ENCODE results near the gene SSUH2. TPM values are rescaled to one million over a fixed set of nuclear protein-coding genes. Genes with fewer than 3 reads are reported as not detected.

Gene SSUH2
- total RNA-seq, 1 donor: not detected

DNA sequence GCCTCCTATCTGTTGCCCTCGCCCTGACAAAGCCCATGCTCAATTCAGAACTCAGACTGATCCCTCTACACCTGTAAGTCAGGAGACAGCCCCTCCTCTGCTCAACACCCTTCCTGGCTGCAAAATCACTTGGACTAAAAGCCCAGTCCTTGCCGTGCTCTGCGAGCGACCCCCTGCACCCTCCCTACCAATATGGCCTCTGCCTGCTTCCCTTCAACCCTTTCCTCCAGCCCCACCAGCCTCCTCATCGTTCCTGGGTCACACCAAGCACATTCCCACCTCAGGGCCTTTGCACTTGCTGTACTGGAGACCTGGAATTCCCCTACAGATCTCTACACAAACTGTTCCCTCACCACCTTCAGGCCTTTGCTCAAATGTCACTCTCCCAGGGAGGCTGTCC lies 5.2 kb upstream of the SSUH2 start:
- DNase-seq (ENCODE audit: low read depth): no peak
- H3K4me3 ChIP-seq (ENCODE audit: low read depth, low read length): no peak overlapping the region
- TF ChIP-seq, protein P1, sequence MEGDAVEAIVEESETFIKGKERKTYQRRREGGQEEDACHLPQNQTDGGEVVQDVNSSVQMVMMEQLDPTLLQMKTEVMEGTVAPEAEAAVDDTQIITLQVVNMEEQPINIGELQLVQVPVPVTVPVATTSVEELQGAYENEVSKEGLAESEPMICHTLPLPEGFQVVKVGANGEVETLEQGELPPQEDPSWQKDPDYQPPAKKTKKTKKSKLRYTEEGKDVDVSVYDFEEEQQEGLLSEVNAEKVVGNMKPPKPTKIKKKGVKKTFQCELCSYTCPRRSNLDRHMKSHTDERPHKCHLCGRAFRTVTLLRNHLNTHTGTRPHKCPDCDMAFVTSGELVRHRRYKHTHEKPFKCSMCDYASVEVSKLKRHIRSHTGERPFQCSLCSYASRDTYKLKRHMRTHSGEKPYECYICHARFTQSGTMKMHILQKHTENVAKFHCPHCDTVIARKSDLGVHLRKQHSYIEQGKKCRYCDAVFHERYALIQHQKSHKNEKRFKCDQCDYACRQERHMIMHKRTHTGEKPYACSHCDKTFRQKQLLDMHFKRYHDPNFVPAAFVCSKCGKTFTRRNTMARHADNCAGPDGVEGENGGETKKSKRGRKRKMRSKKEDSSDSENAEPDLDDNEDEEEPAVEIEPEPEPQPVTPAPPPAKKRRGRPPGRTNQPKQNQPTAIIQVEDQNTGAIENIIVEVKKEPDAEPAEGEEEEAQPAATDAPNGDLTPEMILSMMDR (IDR thresholded peaks at IDR 0.05; ENCODE audit: insufficient read depth, low read length): no peak

DNA sequence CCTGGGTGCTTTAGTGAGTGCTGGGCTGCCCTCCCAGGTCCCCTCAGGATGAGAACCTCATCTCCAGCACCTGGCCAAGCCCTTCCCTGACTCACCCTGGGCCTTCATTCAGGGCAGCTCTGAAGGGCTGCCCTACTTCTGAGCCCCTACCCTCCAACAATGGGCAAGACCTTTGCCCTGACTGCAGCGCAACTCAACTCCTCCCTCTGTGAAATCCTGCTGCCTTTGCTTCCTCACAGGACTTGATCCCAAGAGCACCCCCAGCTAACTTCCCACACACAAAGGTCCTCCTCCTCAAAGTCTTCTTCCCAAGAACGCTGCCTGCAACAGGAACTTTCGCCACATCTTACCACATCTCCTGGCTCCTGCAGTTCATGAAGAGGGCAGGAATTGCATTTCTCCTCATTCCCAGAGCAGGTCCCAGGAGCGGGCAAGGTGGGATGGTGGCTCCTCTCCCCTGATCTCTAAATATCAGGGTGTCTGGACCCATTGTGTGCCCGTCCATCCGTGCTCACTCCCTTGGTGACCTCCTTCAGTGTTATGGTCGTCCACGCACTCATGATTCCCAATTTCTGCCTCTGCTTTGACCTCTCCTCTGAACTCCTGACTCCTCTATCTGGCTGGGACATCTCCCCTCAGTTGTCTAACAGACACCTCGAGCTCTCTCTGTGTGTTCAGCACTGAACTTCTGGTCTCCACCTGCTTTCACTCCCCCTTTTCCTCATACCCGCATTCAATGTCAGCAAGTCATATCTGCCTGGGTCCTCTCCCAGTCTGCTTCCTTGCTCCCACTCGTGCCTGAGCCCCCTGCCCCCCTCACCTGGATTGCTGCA lies 4.5 kb upstream of the SSUH2 start:
- H3K4me3 ChIP-seq (ENCODE audit: low read depth, low read length): no peak overlapping the region
- no peak for DNase-seq (ENCODE audit: low read depth)
- TF ChIP-seq, protein P1 (IDR thresholded peaks at IDR 0.05; ENCODE audit: insufficient read depth, low read length): no peak

DNA sequence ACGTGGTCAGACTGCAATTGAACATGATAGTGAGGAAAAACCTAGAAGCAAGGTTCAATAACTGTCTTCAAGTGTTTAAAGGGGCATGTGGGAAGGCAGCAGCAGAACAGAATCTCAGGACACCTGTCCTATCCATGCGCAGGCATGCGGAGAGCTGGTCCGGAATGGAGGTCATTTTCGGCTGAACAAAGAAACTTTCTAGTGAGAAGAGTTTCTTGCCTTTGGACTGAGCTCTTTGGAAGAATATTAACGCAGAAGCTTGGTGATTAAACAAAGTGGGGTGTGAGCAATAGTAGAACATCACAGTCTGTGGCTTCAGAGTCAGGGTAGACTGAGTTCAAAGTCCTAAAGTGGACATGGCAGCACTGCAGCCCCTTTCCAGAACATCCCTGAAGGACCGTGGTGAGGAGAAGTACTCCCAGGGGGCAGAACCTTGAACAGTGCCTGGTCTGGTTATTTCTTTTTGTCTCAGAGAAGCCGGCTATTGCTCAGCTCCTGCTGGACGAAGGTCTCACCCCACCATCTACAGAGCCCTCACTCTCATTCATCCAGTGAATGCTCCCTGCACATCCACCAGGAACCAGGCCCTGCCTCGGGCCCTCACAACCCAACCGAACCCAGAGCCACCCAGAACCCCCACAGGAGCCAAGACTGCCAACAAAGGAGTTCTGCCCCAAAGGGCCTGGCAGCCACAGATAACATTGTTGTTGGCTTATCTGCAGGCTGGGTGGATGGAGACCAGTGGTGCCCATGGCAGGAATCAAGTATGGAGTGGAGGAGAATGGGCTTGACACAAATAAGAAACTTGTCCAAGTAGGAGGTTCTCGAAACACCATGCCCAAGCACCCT lies 2.8 kb upstream of the SSUH2 start:
- H3K4me3 ChIP-seq (ENCODE audit: low read depth, low read length): no peak overlapping the region
- TF ChIP-seq, protein P1 (IDR thresholded peaks at IDR 0.05; ENCODE audit: insufficient read depth, low read length): no peak
- DNase-seq (ENCODE audit: low read depth): no peak

DNA sequence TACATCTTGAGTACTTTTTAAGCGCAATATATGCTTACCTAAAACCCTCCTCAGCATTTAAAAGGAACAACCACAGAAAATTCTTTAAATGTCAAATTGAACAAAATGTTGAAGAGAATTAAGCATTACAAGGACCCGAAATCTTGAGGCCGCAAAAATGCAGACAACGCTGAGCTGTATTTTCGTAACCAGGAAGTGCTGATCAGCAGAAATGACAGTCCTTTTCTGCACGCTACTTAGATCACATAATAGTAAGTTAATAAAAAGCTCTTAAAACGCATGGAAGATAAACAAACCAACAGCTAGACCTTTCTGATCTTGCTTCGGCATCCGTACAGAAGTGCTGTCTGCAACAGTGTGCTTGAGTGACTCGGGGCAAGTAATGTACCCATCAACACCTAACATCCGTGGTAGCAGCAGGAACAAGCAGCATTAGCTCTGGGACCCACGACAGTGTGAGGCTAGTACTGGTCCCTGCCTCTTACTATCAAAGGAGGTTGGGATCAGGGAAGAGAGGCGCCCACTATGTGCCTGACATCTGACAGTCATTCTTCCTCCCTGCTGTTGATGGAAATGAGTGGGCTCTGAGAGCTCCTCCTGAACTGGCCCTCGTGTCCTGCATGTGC lies 1.8 kb upstream of the SSUH2 start:
- H3K4me3 ChIP-seq (ENCODE audit: low read depth, low read length): no peak overlapping the region
- TF ChIP-seq, protein P1 (IDR thresholded peaks at IDR 0.05; ENCODE audit: insufficient read depth, low read length): no peak
- DNase-seq (ENCODE audit: low read depth): no peak

DNA sequence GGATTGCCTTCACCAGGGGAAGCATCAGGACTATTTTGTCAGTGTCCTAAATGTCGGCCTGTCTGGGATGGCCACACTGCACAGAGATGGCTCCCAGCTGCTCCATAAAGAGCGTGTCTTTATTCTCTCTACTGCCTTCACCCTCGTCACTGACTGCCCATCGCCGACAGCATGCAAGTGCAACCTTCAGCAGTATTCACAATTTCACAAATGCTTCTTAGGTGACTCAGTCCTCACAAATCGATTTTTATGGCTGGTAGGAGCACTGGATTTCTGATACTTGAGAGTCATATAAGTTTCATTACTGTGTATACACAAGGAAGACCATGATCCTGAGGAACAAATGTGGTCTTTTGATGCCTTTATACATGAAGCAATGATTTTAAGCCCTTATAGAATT lies 1.1 kb upstream of the SSUH2 start:
- TF ChIP-seq, protein P1 (IDR thresholded peaks at IDR 0.05; ENCODE audit: insufficient read depth, low read length): no peak
- no peak for DNase-seq (ENCODE audit: low read depth)
- H3K4me3 ChIP-seq (ENCODE audit: low read depth, low read length): no peak overlapping the region

DNA sequence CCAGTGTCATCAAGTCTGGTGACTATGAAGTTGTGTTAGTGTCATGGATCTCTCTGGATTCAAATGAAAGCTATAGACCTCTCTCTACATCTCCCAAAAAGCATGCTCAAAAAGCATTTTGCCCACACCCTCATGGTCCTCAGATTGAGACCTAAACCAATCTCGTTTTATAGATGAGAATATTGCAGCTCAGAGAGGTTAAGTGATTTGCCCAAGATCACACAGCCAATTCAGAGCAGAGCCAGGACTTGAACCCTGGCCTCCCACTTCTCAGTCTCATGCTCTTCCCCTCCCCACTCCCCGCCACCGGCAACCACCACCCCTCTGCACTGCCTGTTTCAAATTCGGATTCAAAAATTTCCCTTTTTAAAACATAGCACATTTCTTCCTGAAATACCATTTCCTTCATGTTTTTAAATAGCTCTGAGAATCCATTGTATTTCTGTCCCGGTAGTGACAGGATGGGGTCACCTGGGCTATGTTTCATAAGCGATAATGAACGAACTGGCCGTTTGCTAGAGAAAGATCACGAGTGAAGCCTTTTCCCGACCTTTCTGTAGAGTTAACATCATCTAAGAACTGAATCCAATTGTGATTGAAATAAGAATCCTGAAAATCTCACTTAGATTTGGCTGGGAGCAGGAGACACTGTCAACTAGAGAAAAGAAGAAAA lies 769 bp downstream of the SSUH2 start:
- H3K4me3 ChIP-seq (ENCODE audit: low read depth, low read length): no peak overlapping the region
- DNase-seq (ENCODE audit: low read depth): no peak
- TF ChIP-seq, protein P1 (IDR thresholded peaks at IDR 0.05; ENCODE audit: insufficient read depth, low read length): no peak
